Tibial nerve (tissue), 4 donors: ENCODE measurements around the gene MOGAT1.

ENCODE experiments used
- CTCF ChIP-seq, 5 experiments: fragments of 200-600 bp in 3 of 5; fragments of 450-650 bp in 2 of 5; sonication (generic) in 3 of 5; IDR thresholded peaks; one replicate each; pipeline ENCODE4 v1.5.1; 2016 to 2019; ENCODE audit warnings: antibody characterized with exemption in 5 of 5, mild to moderate bottlenecking in 3 of 5, moderate library complexity in 2 of 5
- EP300 ChIP-seq, 2 donors: sonication (generic); formaldehyde crosslinking; IDR thresholded peaks; one replicate each; pipeline ENCODE4 v1.6.1; 2017; ENCODE audit warnings: antibody characterized with exemption in 2 of 2, mild to moderate bottlenecking in 1 of 2
- POLR2A ChIP-seq, 2 donors: fragments of 450-650 bp; IDR thresholded peaks; one replicate each; pipeline ENCODE4 v1.6.1; 2017; ENCODE audit warnings: antibody characterized with exemption in 2 of 2, mild to moderate bottlenecking in 2 of 2, moderate library complexity in 2 of 2

- TF ChIP-seq POLR2A (IDR thresholded peaks at IDR 0.05) (no peak), CTCF (IDR thresholded peaks at IDR 0.05) (no peak), EP300 (IDR thresholded peaks at IDR 0.05) (no peak)
Observed at GRCh38 chr2:222672068-222672401, 577 bp downstream of the MOGAT1 start.
